Caco-2 (cell line): ENCODE data around the gene ZNF142. TPM values are rescaled to one million over a fixed set of nuclear protein-coding genes. Genes with fewer than 3 reads are reported as not detected.

Source experiments
- BruUV-seq: library from RNA; stranded (reverse); fragments of 400-500 nt; replicated peaks from 2 replicates; lab custom pipeline; 2021; lab: Mats Ljungman, UMichigan
- CTCF ChIA-PET: fragments of 300-600 bp; sonication (Branson Sonifier 250); formaldehyde crosslinking; loops from one replicate; lab custom pipeline; 2022; ENCODE audit warnings: antibody characterized with exemption; lab: Charles Lee
- POLR2A ChIA-PET: fragments of 300-600 bp; sonication (Branson Sonifier 250); formaldehyde crosslinking; loops from one replicate; lab custom pipeline; 2022; ENCODE audit warnings: antibody characterized with exemption; lab: Charles Lee
- DNase-seq, 2 experiments: peaks; one replicate each; pipeline versions ENCODE4 v3.0.0 to v3.0.0-alpha.2; 2020 to 2022
- H3K27me3 ChIP-seq: replicated peaks from 2 replicates; pipeline ENCODE4 v1.6.0; 2011; ENCODE audit warnings: low read length; ENCODE audit not compliant: control insufficient read depth, insufficient read depth
- H3K36me3 ChIP-seq: 2 replicates; pipeline ENCODE4 v1.5.1; 2011; ENCODE audit warnings: low read length; ENCODE audit not compliant: control insufficient read depth, insufficient read depth
- H3K4me1 ChIP-seq: fragments of 250-450 bp; sonication (Bioruptor Pico); 2 replicates; pipeline ENCODE4 v1.5.1; 2020; ENCODE audit warnings: mild to moderate bottlenecking
- H3K4me3 ChIP-seq: 2 replicates; pipeline ENCODE4 v1.5.1; 2011; ENCODE audit warnings: low read depth, mild to moderate bottlenecking, control low read depth, low read length
- H3K9me3 ChIP-seq: fragments of 250-450 bp; sonication (Bioruptor Pico); 2 replicates; pipeline ENCODE4 v1.5.1; 2020; ENCODE audit warnings: mild to moderate bottlenecking, moderate library complexity
- H3K27ac Mint-ChIP-seq: one replicate; pipeline ENCODE4 v1.8.0; 2022; ENCODE audit warnings: mixed read lengths; ENCODE audit not compliant: unreplicated experiment
- H3K27me3 Mint-ChIP-seq: one replicate; pipeline ENCODE4 v1.8.0; 2022; ENCODE audit warnings: mixed read lengths; ENCODE audit not compliant: insufficient read depth, unreplicated experiment
- H3K36me3 Mint-ChIP-seq: one replicate; pipeline ENCODE4 v1.8.0; 2022; ENCODE audit warnings: mild to moderate bottlenecking, mixed read lengths; ENCODE audit not compliant: insufficient read depth, unreplicated experiment
- H3K4me1 Mint-ChIP-seq: one replicate; pipeline ENCODE4 v1.8.0; 2022; ENCODE audit warnings: low read depth, mixed read lengths; ENCODE audit not compliant: unreplicated experiment
- H3K4me3 Mint-ChIP-seq: one replicate; pipeline ENCODE4 v1.8.0; 2022; ENCODE audit warnings: mild to moderate bottlenecking, moderate library complexity, mixed read lengths; ENCODE audit not compliant: unreplicated experiment
- H3K9me3 Mint-ChIP-seq: one replicate; pipeline ENCODE4 v1.8.0; 2022; ENCODE audit warnings: mixed read lengths; ENCODE audit not compliant: unreplicated experiment
- intact Hi-C: fragments of 100-400 bp; cut with micrococcal nuclease; formaldehyde crosslinking; loops from one replicate; pipeline ENCODE4 v1.10.0; 2022; ENCODE audit not compliant: unreplicated experiment
- total RNA-seq: library from RNA; stranded (reverse); gene quantifications from 2 replicates; pipeline ENCODE4 v1.2.3, GENCODE V29; 2022
- TF ChIP-seq, protein P1 (sequence below), 2 experiments: fragments of 200-600 bp in 1 of 2; IDR thresholded peaks; 1 replicate in 1 of 2; 2 replicates in 1 of 2; pipeline versions ENCODE4 v1.5.1 to v1.8.0; 2011 to 2022; ENCODE audit warnings: antibody characterized with exemption in 1 of 2, control low read depth in 1 of 2, inconsistent platforms in 1 of 2, low read depth in 1 of 2, low read length in 1 of 2, mild to moderate bottlenecking in 1 of 2, moderate library complexity in 1 of 2; ENCODE audit not compliant: insufficient read depth in 1 of 2, severe bottlenecking in 1 of 2, unreplicated experiment in 1 of 2

The ZNF142 gene
- total RNA-seq, 1 experiment from 2014 or later: 37.0 TPM

DNA sequence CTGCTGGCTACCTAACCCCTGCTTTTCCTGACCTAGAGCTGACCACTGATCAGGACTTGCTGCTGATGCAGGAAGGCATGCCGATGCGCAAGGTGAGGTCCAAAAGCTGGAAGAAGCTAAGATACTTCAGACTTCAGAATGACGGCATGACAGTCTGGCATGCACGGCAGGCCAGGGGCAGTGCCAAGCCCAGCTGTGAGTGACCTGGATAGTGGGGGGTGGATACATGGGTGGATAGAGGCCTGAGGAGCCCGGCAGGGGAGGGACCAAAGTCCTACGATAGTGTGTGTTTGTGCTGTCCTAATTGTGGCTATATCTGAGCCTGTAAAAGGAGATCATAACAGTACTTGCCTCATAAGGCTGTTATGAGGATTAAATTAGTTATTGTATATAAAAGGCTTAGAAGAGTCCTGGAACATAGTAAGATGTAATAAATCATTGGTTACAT, 43.5 kb downstream of the ZNF142 start:
- DNase-seq: no peak
- no TSS peak for BruUV-seq
- TF ChIP-seq, protein P1, sequence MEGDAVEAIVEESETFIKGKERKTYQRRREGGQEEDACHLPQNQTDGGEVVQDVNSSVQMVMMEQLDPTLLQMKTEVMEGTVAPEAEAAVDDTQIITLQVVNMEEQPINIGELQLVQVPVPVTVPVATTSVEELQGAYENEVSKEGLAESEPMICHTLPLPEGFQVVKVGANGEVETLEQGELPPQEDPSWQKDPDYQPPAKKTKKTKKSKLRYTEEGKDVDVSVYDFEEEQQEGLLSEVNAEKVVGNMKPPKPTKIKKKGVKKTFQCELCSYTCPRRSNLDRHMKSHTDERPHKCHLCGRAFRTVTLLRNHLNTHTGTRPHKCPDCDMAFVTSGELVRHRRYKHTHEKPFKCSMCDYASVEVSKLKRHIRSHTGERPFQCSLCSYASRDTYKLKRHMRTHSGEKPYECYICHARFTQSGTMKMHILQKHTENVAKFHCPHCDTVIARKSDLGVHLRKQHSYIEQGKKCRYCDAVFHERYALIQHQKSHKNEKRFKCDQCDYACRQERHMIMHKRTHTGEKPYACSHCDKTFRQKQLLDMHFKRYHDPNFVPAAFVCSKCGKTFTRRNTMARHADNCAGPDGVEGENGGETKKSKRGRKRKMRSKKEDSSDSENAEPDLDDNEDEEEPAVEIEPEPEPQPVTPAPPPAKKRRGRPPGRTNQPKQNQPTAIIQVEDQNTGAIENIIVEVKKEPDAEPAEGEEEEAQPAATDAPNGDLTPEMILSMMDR (IDR thresholded peaks at IDR 0.05; ENCODE audit: insufficient read depth in 1 of 2, low read depth in 1 of 2, low read length in 1 of 2, severe bottlenecking in 1 of 2, unreplicated experiment in 1 of 2): no peak
- Mint-ChIP-seq H3K4me3 (no peak overlapping the region), H3K27me3 (peaks cover 3% of the 10 kb centered on the region), H3K4me1 (peaks cover 5% of the 10 kb centered on the region), H3K27ac (no peak overlapping the region), H3K36me3 (no peaks in the 10 kb centered on the region), H3K9me3 (no peaks in the 10 kb centered on the region)
- no peaks in the 10 kb centered on the region for H3K27me3 ChIP-seq
- intact Hi-C loops: no loop called here
- H3K4me3 ChIP-seq: no peak overlapping the region
- no peaks in the 10 kb centered on the region for H3K4me1 ChIP-seq
- no peaks in the 10 kb centered on the region for H3K9me3 ChIP-seq
- no peaks in the 10 kb centered on the region for H3K36me3 ChIP-seq
- ChIA-PET POLR2A (interaction anchor here (0.6 kb wide), 1 partner anchor 154 kb away, joined by 3 read pairs; no protein-coding TSS in a partner anchor), CTCF (no interaction called here)

DNA sequence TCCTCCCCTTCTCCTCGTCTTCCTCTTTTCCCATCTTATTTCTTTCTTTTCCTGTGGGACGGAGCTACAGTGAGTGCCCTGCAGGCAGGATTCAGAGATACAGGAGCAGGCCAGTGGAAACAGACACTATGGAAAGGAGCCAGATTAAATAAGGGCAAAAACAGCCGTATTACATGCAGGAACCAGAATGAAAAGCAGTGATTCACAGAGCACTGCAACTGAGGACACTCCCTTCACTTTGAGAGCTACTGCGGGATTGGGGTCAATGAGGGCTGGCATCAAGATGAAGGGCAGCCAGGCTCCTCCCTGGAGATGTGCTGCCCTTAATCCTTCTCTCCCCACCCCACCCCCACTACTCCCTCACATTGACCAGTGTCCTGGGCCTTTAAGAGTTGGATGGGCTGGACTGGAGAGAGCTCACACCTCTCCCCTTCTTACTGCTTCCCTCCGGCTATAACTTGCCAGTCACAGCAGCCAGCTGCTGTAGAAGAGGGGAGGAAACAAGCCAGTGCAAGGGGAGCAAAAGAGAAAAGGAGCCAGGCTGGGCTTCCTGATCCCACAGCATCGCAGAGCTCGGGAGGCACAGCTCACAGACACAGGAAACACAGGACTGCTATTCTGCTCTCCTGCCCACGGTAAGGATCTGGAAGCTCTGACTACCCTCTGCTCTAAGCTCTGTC, 51.8 kb downstream of the ZNF142 start, which contains the start of gene PLCD4:
TSS of gene PLCD4 (plus strand) at position 464 of the 680 bp plus-strand sequence. CDS start 7,841 bp downstream, outside the sequence.
- no TSS peak for BruUV-seq
- no peaks in the 10 kb centered on the region for H3K4me1 ChIP-seq
- intact Hi-C loops: no loop called here
- POLR2A ChIA-PET: no interaction called here
- TF ChIP-seq, protein P1 (IDR thresholded peaks at IDR 0.05; ENCODE audit: insufficient read depth in 1 of 2, low read depth in 1 of 2, low read length in 1 of 2, severe bottlenecking in 1 of 2, unreplicated experiment in 1 of 2): no peak
- H3K27me3 ChIP-seq: no peaks in the 10 kb centered on the region
- CTCF ChIA-PET: no interaction called here
- Mint-ChIP-seq H3K4me1 (no peaks in the 10 kb centered on the region), H3K27ac (no peak within 1 kb of the TSS), H3K36me3 (no peaks in the 10 kb centered on the region), H3K9me3 (no peaks in the 10 kb centered on the region), H3K27me3 (peaks cover 14% of the 10 kb centered on the region), H3K4me3 (no peak within 1 kb of the TSS)
- DNase-seq: no peak
- no peaks in the 10 kb centered on the region for H3K36me3 ChIP-seq
- no peak within 1 kb of the TSS for H3K4me3 ChIP-seq
- H3K9me3 ChIP-seq: no peaks in the 10 kb centered on the region

DNA sequence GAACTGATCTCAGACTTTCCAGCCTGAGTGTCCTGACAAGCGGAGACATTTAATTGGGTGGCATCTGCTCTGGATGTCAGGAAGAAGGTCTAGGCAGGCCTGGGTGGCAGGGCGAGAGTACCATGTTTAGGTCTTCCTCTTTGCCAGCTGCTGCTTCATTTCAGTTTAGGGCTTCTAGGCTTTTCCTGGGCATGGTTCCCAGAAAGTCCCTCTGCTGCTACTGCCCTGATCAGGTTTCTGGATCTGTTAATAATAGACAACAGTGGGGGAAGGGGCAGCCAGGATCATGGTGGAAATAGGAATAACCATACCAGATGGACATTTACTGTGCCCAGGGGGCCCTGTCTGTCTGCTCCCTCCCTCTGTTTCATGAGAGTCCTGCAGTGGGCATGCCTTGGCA, 54.0 kb downstream of the ZNF142 start:
- Histone ChIP-seq H3K36me3 (no peaks in the 10 kb centered on the region), H3K4me1 (no peaks in the 10 kb centered on the region), H3K9me3 (no peaks in the 10 kb centered on the region), H3K27me3 (no peaks in the 10 kb centered on the region), H3K4me3 (no peak overlapping the region)
- DNase-seq: no peak
- no peaks in the 10 kb centered on the region for H3K4me1 Mint-ChIP-seq
- H3K4me3 Mint-ChIP-seq: no peak overlapping the region
- ChIA-PET POLR2A (no interaction called here), CTCF (no interaction called here)
- H3K27ac Mint-ChIP-seq: no peak overlapping the region
- H3K27me3 Mint-ChIP-seq: peaks cover 11% of the 10 kb centered on the region
- BruUV-seq: no TSS peak
- TF ChIP-seq, protein P1 (IDR thresholded peaks at IDR 0.05; ENCODE audit: insufficient read depth in 1 of 2, low read depth in 1 of 2, low read length in 1 of 2, severe bottlenecking in 1 of 2, unreplicated experiment in 1 of 2): no peak
- intact Hi-C loops: no loop called here
- no peaks in the 10 kb centered on the region for H3K9me3 Mint-ChIP-seq
- no peaks in the 10 kb centered on the region for H3K36me3 Mint-ChIP-seq

Other genes with a start within 250 kb of the ZNF142 start
- gene VIL1, start 240.5 kb downstream of the ZNF142 start, total RNA-seq: 401 and 448 TPM in 2 replicates
- gene USP37, start 91.3 kb downstream of the ZNF142 start, total RNA-seq: 18.6 and 22.2 TPM in 2 replicates
- 56.4 and 59.9 TPM in 2 replicates for gene CNOT9, start 90.8 kb downstream of the ZNF142 start, total RNA-seq
- gene PLCD4, start 51.7 kb downstream of the ZNF142 start, total RNA-seq: 0.26 and 0.48 TPM in 2 replicates
- gene BCS1L, start 60 bp upstream of the ZNF142 start, total RNA-seq: 68.3 and 74.6 TPM in 2 replicates
- 30.5 and 32.1 TPM in 2 replicates for gene RNF25, start 12.4 kb upstream of the ZNF142 start, total RNA-seq
- 44.1 and 56.9 TPM in 2 replicates for gene STK36, start 12.5 kb upstream of the ZNF142 start, total RNA-seq
- 86.6 and 87.9 TPM in 2 replicates for gene TTLL4, start 51.2 kb upstream of the ZNF142 start, total RNA-seq
- 20.9 and 26.8 TPM in 2 replicates for gene CYP27A1, start 122.5 kb upstream of the ZNF142 start, total RNA-seq
- gene PRKAG3, start 172.2 kb upstream of the ZNF142 start, total RNA-seq: not detected in 2 replicates
- gene WNT6, start 200.2 kb upstream of the ZNF142 start, total RNA-seq: 18.3 and 20.3 TPM in 2 replicates
- 0.81 and 1.2 TPM in 2 replicates for gene WNT10A, start 221.2 kb upstream of the ZNF142 start, total RNA-seq